H9 (cell line): Measurements from ENCODE around the gene SDHC. TPM values are rescaled to one million over a fixed set of nuclear protein-coding genes. Genes with fewer than 3 reads are reported as not detected.

Experiments
- DNase-seq: peaks from one replicate; pipeline ENCODE4 v3.0.0-alpha.2; 2017
- H2AFZ ChIP-seq: one replicate; pipeline ENCODE4 v1.6.1; 2013; ENCODE audit warnings: mild to moderate bottlenecking, low read length, control low read depth, moderate library complexity
- H2AK5ac ChIP-seq: 2 replicates; pipeline ENCODE4 v1.6.1; 2013; ENCODE audit warnings: low read length, control low read depth, mixed read lengths; ENCODE audit not compliant: insufficient read length
- H2BK120ac ChIP-seq: one replicate; pipeline ENCODE4 v1.6.1; 2013; ENCODE audit warnings: low read depth, mild to moderate bottlenecking, low read length, control low read depth, inconsistent platforms; ENCODE audit not compliant: poor library complexity, severe bottlenecking
- H2BK12ac ChIP-seq: 2 replicates; pipeline ENCODE4 v1.6.1; 2013; ENCODE audit warnings: low read length, control low read depth, mixed read lengths, low read depth; ENCODE audit not compliant: insufficient read length
- H2BK15ac ChIP-seq: 2 replicates; pipeline ENCODE4 v1.6.1; 2013; ENCODE audit warnings: low read depth, low read length, control low read depth
- H2BK20ac ChIP-seq: one replicate; pipeline ENCODE4 v1.6.1; 2013; ENCODE audit warnings: low read depth, mild to moderate bottlenecking, low read length, control low read depth, inconsistent platforms; ENCODE audit not compliant: poor library complexity, severe bottlenecking
- H2BK5ac ChIP-seq: 2 replicates; pipeline ENCODE4 v1.6.1; 2013; ENCODE audit warnings: low read length, control low read depth, mixed read lengths; ENCODE audit not compliant: insufficient read length
- H3K14ac ChIP-seq: 2 replicates; pipeline ENCODE4 v1.6.1; 2013; ENCODE audit warnings: low read length, control low read depth; ENCODE audit not compliant: insufficient read depth
- H3K18ac ChIP-seq: 2 replicates; pipeline ENCODE4 v1.6.1; 2013; ENCODE audit warnings: low read depth, mild to moderate bottlenecking, mixed read lengths, low read length, control low read depth; ENCODE audit not compliant: insufficient read length
- H3K23ac ChIP-seq: 2 replicates; pipeline ENCODE4 v1.6.1; 2013; ENCODE audit warnings: low read length, control low read depth, mixed read lengths, low read depth; ENCODE audit not compliant: insufficient read length
- H3K23me2 ChIP-seq: 2 replicates; pipeline ENCODE4 v1.6.1; 2013; ENCODE audit warnings: low read depth, mild to moderate bottlenecking, mixed read lengths, low read length, control low read depth; ENCODE audit not compliant: insufficient read length, poor library complexity, severe bottlenecking
- H3K27ac ChIP-seq: 2 replicates; pipeline ENCODE4 v1.5.1; 2013; ENCODE audit warnings: low read length, control low read depth, mixed read lengths, low read depth; ENCODE audit not compliant: insufficient read length
- H3K27me3 ChIP-seq: 2 replicates; pipeline ENCODE4 v1.6.1; 2013; ENCODE audit warnings: low read length, control low read depth, inconsistent platforms; ENCODE audit not compliant: insufficient read depth
- H3K4ac ChIP-seq: 2 replicates; pipeline ENCODE4 v1.6.1; 2013; ENCODE audit warnings: low read depth, mild to moderate bottlenecking, control low read depth, inconsistent platforms, low read length, moderate library complexity
- H3K4me1 ChIP-seq: 2 replicates; pipeline ENCODE4 v1.6.1; 2013; ENCODE audit warnings: low read length, control low read depth, inconsistent platforms; ENCODE audit not compliant: insufficient read depth
- H3K4me2 ChIP-seq: 2 replicates; pipeline ENCODE4 v1.6.1; 2013; ENCODE audit warnings: low read length, control low read depth, mixed read lengths; ENCODE audit not compliant: insufficient read length, insufficient read depth
- H3K56ac ChIP-seq: 2 replicates; pipeline ENCODE4 v1.6.1; 2013; ENCODE audit warnings: low read depth, mild to moderate bottlenecking, mixed read lengths, low read length, control low read depth; ENCODE audit not compliant: insufficient read length
- H3K79me1 ChIP-seq: 2 replicates; pipeline ENCODE4 v1.6.1; 2013; ENCODE audit warnings: low read depth, mild to moderate bottlenecking, moderate library complexity, low read length, control low read depth, inconsistent platforms; ENCODE audit not compliant: insufficient read depth, poor library complexity, severe bottlenecking
- H3K79me2 ChIP-seq: 2 replicates; pipeline ENCODE4 v1.6.1; 2013; ENCODE audit warnings: low read length, control low read depth, inconsistent platforms; ENCODE audit not compliant: insufficient read depth
- H3K9ac ChIP-seq: 2 replicates; pipeline ENCODE4 v1.6.1; 2013; ENCODE audit warnings: low read length, control low read depth, mixed read lengths; ENCODE audit not compliant: insufficient read length; ENCODE audit errors: extremely low read depth
- H3K9me3 ChIP-seq: one replicate; pipeline ENCODE4 v1.6.1; 2013; ENCODE audit warnings: low read depth, low read length, inconsistent platforms; ENCODE audit not compliant: control insufficient read depth
- H3T11ph ChIP-seq: one replicate; pipeline ENCODE4 v1.6.1; 2013; ENCODE audit warnings: mild to moderate bottlenecking, low read length, control low read depth, inconsistent platforms
- H4K20me1 ChIP-seq: one replicate; pipeline ENCODE4 v1.6.1; 2013; ENCODE audit not compliant: control insufficient read depth, insufficient read length, insufficient read depth
- H4K5ac ChIP-seq: 2 replicates; pipeline ENCODE4 v1.6.1; 2013; ENCODE audit warnings: low read depth, mild to moderate bottlenecking, mixed read lengths, low read length, control low read depth; ENCODE audit not compliant: insufficient read length
- H4K8ac ChIP-seq: replicated peaks from 2 replicates; pipeline ENCODE4 v1.6.1; 2013; ENCODE audit warnings: low read length, control low read depth, mixed read lengths, low read depth; ENCODE audit not compliant: insufficient read length
- H4K91ac ChIP-seq: 2 replicates; pipeline ENCODE4 v1.6.1; 2013; ENCODE audit warnings: low read depth, mild to moderate bottlenecking, moderate library complexity, mixed read lengths, low read length, control low read depth; ENCODE audit not compliant: insufficient read length
- H3K27ac Mint-ChIP-seq, 3 experiments: 2 replicates in 2 of 3; 3 replicates in 1 of 3; pipeline ENCODE4 v1.8.0; 2020 to 2021; ENCODE audit warnings: mixed read lengths in 3 of 3, mild to moderate bottlenecking in 1 of 3, moderate library complexity in 1 of 3
- H3K27me3 Mint-ChIP-seq: 2 replicates; pipeline ENCODE4 v1.8.0; 2021; ENCODE audit warnings: low read depth, mild to moderate bottlenecking, moderate library complexity, mixed read lengths
- H3K36me3 Mint-ChIP-seq, 3 experiments: 2 replicates in 2 of 3; 3 replicates in 1 of 3; pipeline ENCODE4 v1.8.0; 2020 to 2021; ENCODE audit warnings: low read depth in 3 of 3, mixed read lengths in 3 of 3; ENCODE audit not compliant: insufficient read depth in 1 of 3
- H3K4me1 Mint-ChIP-seq, 2 experiments: 2 replicates each; pipeline ENCODE4 v1.8.0; 2020; ENCODE audit warnings: mixed read lengths in 2 of 2
- H3K4me3 Mint-ChIP-seq, 2 experiments: 2 replicates in 1 of 2; 3 replicates in 1 of 2; pipeline ENCODE4 v1.8.0; 2020 to 2021; ENCODE audit warnings: mild to moderate bottlenecking in 2 of 2, mixed read lengths in 2 of 2, moderate library complexity in 1 of 2
- H3K9me3 Mint-ChIP-seq, 2 experiments: 2 replicates in 1 of 2; 3 replicates in 1 of 2; pipeline ENCODE4 v1.8.0; 2020; ENCODE audit warnings: mild to moderate bottlenecking in 2 of 2, mixed read lengths in 2 of 2, moderate library complexity in 1 of 2
- WGBS: extraction: QIAGEN DNeasy Blood & Tissue Kit; methylation state at CpG from one replicate; pipeline ENCODE4 v1.1.7; 2013; ENCODE audit warnings: missing lambda C conversion rate, low lambda C conversion rate, mixed read lengths; ENCODE audit not compliant: insufficient read length; ENCODE audit errors: extremely low coverage; 5-methylcytosine and 5-hydroxymethylcytosine counted together
- total RNA-seq: library from RNA; stranded (reverse); gene quantifications from 2 replicates; pipeline ENCODE4 v1.2.1, GENCODE V29; 2021
- TF ChIP-seq, protein P1 (sequence below): fragments of 200-600 bp; sonication (generic); conservative IDR thresholded peaks from 3 replicates; pipeline ENCODE4 v1.8.0; 2021; ENCODE audit warnings: antibody characterized with exemption, mild to moderate bottlenecking

Gene SDHC
- total RNA-seq, 1 experiment from 2014 or later, result 198 TPM

GRCh38 chr1:161274874-161275273 lies 39.3 kb upstream of the SDHC start:
- TF ChIP-seq, protein P1, sequence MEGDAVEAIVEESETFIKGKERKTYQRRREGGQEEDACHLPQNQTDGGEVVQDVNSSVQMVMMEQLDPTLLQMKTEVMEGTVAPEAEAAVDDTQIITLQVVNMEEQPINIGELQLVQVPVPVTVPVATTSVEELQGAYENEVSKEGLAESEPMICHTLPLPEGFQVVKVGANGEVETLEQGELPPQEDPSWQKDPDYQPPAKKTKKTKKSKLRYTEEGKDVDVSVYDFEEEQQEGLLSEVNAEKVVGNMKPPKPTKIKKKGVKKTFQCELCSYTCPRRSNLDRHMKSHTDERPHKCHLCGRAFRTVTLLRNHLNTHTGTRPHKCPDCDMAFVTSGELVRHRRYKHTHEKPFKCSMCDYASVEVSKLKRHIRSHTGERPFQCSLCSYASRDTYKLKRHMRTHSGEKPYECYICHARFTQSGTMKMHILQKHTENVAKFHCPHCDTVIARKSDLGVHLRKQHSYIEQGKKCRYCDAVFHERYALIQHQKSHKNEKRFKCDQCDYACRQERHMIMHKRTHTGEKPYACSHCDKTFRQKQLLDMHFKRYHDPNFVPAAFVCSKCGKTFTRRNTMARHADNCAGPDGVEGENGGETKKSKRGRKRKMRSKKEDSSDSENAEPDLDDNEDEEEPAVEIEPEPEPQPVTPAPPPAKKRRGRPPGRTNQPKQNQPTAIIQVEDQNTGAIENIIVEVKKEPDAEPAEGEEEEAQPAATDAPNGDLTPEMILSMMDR, result no peak
- Histone ChIP-seq H3K4me2 (no peak overlapping the region), H4K8ac (no peak overlapping the region), H3K4ac (no peak overlapping the region), H3K79me1 (no peaks in the 10 kb centered on the region), H2BK12ac (no peak overlapping the region), H3K18ac (no peak overlapping the region), H2BK20ac (no peak overlapping the region), H3K23ac (no peak overlapping the region), H4K5ac (no peak overlapping the region), H3K56ac (no peak overlapping the region), H3K23me2 (no peaks in the 10 kb centered on the region), H3K9ac (no peak overlapping the region), H4K91ac (no peak overlapping the region), H3T11ph (no peak overlapping the region), H3K79me2 (no peaks in the 10 kb centered on the region), H3K27me3 (no peaks in the 10 kb centered on the region), H4K20me1 (no peaks in the 10 kb centered on the region), H3K14ac (no peak overlapping the region), H2BK5ac (no peak overlapping the region), H2BK120ac (no peak overlapping the region), H2AFZ (no peak overlapping the region), H3K27ac (no peak overlapping the region), H3K9me3 (no peaks in the 10 kb centered on the region), H3K4me1 (no peaks in the 10 kb centered on the region), H2AK5ac (no peak overlapping the region), H2BK15ac (no peak overlapping the region)
- WGBS, result no CpG with 5 or more reads among the region's 3 CpGs
- Mint-ChIP-seq H3K9me3 (no peaks in the 10 kb centered on the region), H3K4me1 (no peaks in the 10 kb centered on the region; a peak in 1 of 4 replicates), H3K4me3 (no peak overlapping the region), H3K36me3 (no peaks in the 10 kb centered on the region), H3K27ac (peak overlapping the region in 1 of 3 experiments; percentile 42; a peak in 1 of 7 replicates), H3K27me3 (peaks cover 29% of the 10 kb centered on the region)
- DNase-seq, result no peak
